Calu3 (cell line): Measurements from ENCODE around the gene NSF. TPM values are rescaled to one million over a fixed set of nuclear protein-coding genes. Genes with fewer than 3 reads are reported as not detected.

Experiments used
- BruUV-seq: library from RNA; stranded (reverse); fragments of 400-500 nt; replicated peaks from 2 replicates; lab custom pipeline; 2021; lab: Mats Ljungman, UMichigan
- CTCF ChIA-PET: fragments of 300-600 bp; sonication (Branson Sonifier 250); formaldehyde crosslinking; loops from one replicate; lab custom pipeline; 2022; ENCODE audit warnings: antibody characterized with exemption; lab: Charles Lee
- DNase-seq: peaks from one replicate; pipeline ENCODE4 v3.0.0; 2022
- H3K27ac Mint-ChIP-seq: one replicate; pipeline ENCODE4 v1.8.0; 2022; ENCODE audit warnings: mixed read lengths; ENCODE audit not compliant: unreplicated experiment
- H3K27me3 Mint-ChIP-seq: one replicate; pipeline ENCODE4 v1.8.0; 2022; ENCODE audit warnings: mixed read lengths; ENCODE audit not compliant: unreplicated experiment
- H3K36me3 Mint-ChIP-seq: one replicate; pipeline ENCODE4 v1.8.0; 2022; ENCODE audit warnings: mild to moderate bottlenecking, moderate library complexity, mixed read lengths; ENCODE audit not compliant: insufficient read depth, unreplicated experiment
- H3K4me1 Mint-ChIP-seq: one replicate; pipeline ENCODE4 v1.8.0; 2022; ENCODE audit warnings: mild to moderate bottlenecking, low read depth, mixed read lengths; ENCODE audit not compliant: unreplicated experiment
- H3K4me3 Mint-ChIP-seq: one replicate; pipeline ENCODE4 v1.8.0; 2022; ENCODE audit warnings: mild to moderate bottlenecking, low read depth, moderate library complexity, mixed read lengths; ENCODE audit not compliant: unreplicated experiment
- H3K9me3 Mint-ChIP-seq: one replicate; pipeline ENCODE4 v1.8.0; 2022; ENCODE audit warnings: low read depth, mixed read lengths; ENCODE audit not compliant: unreplicated experiment
- intact Hi-C: fragments of 100-400 bp; cut with micrococcal nuclease; formaldehyde crosslinking; loops from one replicate; pipeline ENCODE4 v1.10.0; 2022; ENCODE audit not compliant: unreplicated experiment
- total RNA-seq: library from RNA; stranded (reverse); gene quantifications from 2 replicates; pipeline ENCODE4 v1.2.3, GENCODE V29; 2022
- TF ChIP-seq, protein P1 (sequence below): fragments of 200-600 bp; IDR thresholded peaks from one replicate; pipeline ENCODE4 v1.8.0; 2022; ENCODE audit warnings: antibody characterized with exemption; ENCODE audit not compliant: unreplicated experiment

The NSF gene
- total RNA-seq, 1 experiment from 2014 or later, result 79.0 TPM

GRCh38 chr17:46730026-46730425 lies 139.6 kb downstream of the NSF start:
- TF ChIP-seq, protein P1, sequence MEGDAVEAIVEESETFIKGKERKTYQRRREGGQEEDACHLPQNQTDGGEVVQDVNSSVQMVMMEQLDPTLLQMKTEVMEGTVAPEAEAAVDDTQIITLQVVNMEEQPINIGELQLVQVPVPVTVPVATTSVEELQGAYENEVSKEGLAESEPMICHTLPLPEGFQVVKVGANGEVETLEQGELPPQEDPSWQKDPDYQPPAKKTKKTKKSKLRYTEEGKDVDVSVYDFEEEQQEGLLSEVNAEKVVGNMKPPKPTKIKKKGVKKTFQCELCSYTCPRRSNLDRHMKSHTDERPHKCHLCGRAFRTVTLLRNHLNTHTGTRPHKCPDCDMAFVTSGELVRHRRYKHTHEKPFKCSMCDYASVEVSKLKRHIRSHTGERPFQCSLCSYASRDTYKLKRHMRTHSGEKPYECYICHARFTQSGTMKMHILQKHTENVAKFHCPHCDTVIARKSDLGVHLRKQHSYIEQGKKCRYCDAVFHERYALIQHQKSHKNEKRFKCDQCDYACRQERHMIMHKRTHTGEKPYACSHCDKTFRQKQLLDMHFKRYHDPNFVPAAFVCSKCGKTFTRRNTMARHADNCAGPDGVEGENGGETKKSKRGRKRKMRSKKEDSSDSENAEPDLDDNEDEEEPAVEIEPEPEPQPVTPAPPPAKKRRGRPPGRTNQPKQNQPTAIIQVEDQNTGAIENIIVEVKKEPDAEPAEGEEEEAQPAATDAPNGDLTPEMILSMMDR, result no peak
- Mint-ChIP-seq H3K36me3 (no peaks in the 10 kb centered on the region), H3K4me1 (peaks cover 24% of the 10 kb centered on the region), H3K27ac (no peak overlapping the region), H3K9me3 (no peaks in the 10 kb centered on the region), H3K4me3 (no peak overlapping the region), H3K27me3 (no peaks in the 10 kb centered on the region)
- no peak for DNase-seq
- intact Hi-C loops, result no loop called here
- BruUV-seq, result no TSS peak
- CTCF ChIA-PET, result no interaction called here

GRCh38 chr17:46730679-46731078 lies 140.2 kb downstream of the NSF start:
- BruUV-seq, result no TSS peak
- H3K9me3 Mint-ChIP-seq, result no peaks in the 10 kb centered on the region
- no peak overlapping the region for H3K27ac Mint-ChIP-seq
- no peaks in the 10 kb centered on the region for H3K36me3 Mint-ChIP-seq
- H3K27me3 Mint-ChIP-seq, result no peaks in the 10 kb centered on the region
- CTCF ChIA-PET, result no interaction called here
- TF ChIP-seq, protein P1, result no peak
- intact Hi-C loops, result no loop called here
- H3K4me1 Mint-ChIP-seq, result peaks cover 24% of the 10 kb centered on the region
- DNase-seq, result no peak
- no peak overlapping the region for H3K4me3 Mint-ChIP-seq

- no peak for DNase-seq
- no peaks in the 10 kb centered on the region for H3K9me3 Mint-ChIP-seq
- no peaks in the 10 kb centered on the region for H3K36me3 Mint-ChIP-seq
- TF ChIP-seq, protein P1, result no peak
- no peak overlapping the region for H3K27ac Mint-ChIP-seq
- no TSS peak for BruUV-seq
- no peaks in the 10 kb centered on the region for H3K27me3 Mint-ChIP-seq
- no peak overlapping the region for H3K4me3 Mint-ChIP-seq
- intact Hi-C loops, result no loop called here
- H3K4me1 Mint-ChIP-seq, result peaks cover 10% of the 10 kb centered on the region
- CTCF ChIA-PET, result interaction anchor here (0.6 kb wide), 1 partner anchor 77 kb away, joined by 3 read pairs; no protein-coding TSS in a partner anchor
Observed at GRCh38 chr17:46732160-46732559, 141.7 kb downstream of the NSF start.

GRCh38 chr17:46732754-46733398 lies 142.4 kb downstream of the NSF start:
- Mint-ChIP-seq H3K27me3 (no peaks in the 10 kb centered on the region), H3K4me1 (peaks cover 3% of the 10 kb centered on the region), H3K4me3 (no peak overlapping the region), H3K9me3 (no peaks in the 10 kb centered on the region), H3K36me3 (no peaks in the 10 kb centered on the region), H3K27ac (no peak overlapping the region)
- BruUV-seq, result no TSS peak
- intact Hi-C loops, result no loop called here
- CTCF ChIA-PET, result no interaction called here
- no peak for DNase-seq
- TF ChIP-seq, protein P1, result no peak
